A549 (cell line): ENCODE data around the gene CCDC40.

Experiments
- CTCF ChIP-seq: fragments of >200 bp; sonication (Bioruptor Twin); formaldehyde crosslinking; IDR thresholded peaks from 3 replicates; pipeline ENCODE4 v1.5.1; 2016
- JUN ChIP-seq, 2 experiments: fragments of >200 bp; sonication (Bioruptor Twin); formaldehyde crosslinking; IDR thresholded peaks; 2 replicates in 1 of 2; 3 replicates in 1 of 2; pipeline ENCODE4 v1.6.1; 2016 to 2017
- POLR2A ChIP-seq: IDR thresholded peaks from 2 replicates; pipeline ENCODE4 v1.6.1; 2012; ENCODE audit warnings: mild to moderate bottlenecking, low read length
- REST ChIP-seq: fragments of 200-600 bp; sonication (generic); IDR thresholded peaks from 2 replicates; pipeline ENCODE4 v1.6.1; 2016; ENCODE audit warnings: antibody characterized with exemption, mild to moderate bottlenecking, moderate library complexity
- RFX5 ChIP-seq: fragments of 450-650 bp; IDR thresholded peaks from 2 replicates; pipeline ENCODE4 v1.7.1; 2014; ENCODE audit warnings: antibody characterized with exemption, mild to moderate bottlenecking, moderate library complexity
- RNF2 ChIP-seq: fragments of 200-600 bp; sonication (generic); IDR thresholded peaks from 2 replicates; pipeline ENCODE4 v1.6.1; 2016; ENCODE audit warnings: low read depth, mild to moderate bottlenecking, antibody characterized with exemption, moderate library complexity, borderline replicate concordance
- TF ChIP-seq, protein P1 (sequence below): fragments of >200 bp; sonication (Bioruptor Twin); formaldehyde crosslinking; IDR thresholded peaks from 3 replicates; pipeline ENCODE4 v1.6.1; 2016

GRCh38 chr17:80103449-80104085 is 67.1 kb downstream of the CCDC40 start:
- TF ChIP-seq, protein P1, sequence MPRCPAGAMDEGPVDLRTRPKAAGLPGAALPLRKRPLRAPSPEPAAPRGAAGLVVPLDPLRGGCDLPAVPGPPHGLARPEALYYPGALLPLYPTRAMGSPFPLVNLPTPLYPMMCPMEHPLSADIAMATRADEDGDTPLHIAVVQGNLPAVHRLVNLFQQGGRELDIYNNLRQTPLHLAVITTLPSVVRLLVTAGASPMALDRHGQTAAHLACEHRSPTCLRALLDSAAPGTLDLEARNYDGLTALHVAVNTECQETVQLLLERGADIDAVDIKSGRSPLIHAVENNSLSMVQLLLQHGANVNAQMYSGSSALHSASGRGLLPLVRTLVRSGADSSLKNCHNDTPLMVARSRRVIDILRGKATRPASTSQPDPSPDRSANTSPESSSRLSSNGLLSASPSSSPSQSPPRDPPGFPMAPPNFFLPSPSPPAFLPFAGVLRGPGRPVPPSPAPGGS = no peak
- no peak for TF ChIP-seq REST
- TF ChIP-seq POLR2A = no peak
- no peak for TF ChIP-seq RFX5
- TF ChIP-seq RNF2 = no peak
- TF ChIP-seq JUN (IDR thresholded peaks at IDR 0.05) = no peak
- TF ChIP-seq CTCF = no peak
